ENCODE data around the gene TIPIN. TPM values are rescaled to one million over a fixed set of nuclear protein-coding genes. Genes with fewer than 3 reads are reported as not detected.

Gene TIPIN
- total and polyA plus RNA-seq, 2 of the 8 experiments (the other 6 are each of a cell fraction or from before 2014, with no cell fraction given) = 8.5 to 24.7 TPM

DNA sequence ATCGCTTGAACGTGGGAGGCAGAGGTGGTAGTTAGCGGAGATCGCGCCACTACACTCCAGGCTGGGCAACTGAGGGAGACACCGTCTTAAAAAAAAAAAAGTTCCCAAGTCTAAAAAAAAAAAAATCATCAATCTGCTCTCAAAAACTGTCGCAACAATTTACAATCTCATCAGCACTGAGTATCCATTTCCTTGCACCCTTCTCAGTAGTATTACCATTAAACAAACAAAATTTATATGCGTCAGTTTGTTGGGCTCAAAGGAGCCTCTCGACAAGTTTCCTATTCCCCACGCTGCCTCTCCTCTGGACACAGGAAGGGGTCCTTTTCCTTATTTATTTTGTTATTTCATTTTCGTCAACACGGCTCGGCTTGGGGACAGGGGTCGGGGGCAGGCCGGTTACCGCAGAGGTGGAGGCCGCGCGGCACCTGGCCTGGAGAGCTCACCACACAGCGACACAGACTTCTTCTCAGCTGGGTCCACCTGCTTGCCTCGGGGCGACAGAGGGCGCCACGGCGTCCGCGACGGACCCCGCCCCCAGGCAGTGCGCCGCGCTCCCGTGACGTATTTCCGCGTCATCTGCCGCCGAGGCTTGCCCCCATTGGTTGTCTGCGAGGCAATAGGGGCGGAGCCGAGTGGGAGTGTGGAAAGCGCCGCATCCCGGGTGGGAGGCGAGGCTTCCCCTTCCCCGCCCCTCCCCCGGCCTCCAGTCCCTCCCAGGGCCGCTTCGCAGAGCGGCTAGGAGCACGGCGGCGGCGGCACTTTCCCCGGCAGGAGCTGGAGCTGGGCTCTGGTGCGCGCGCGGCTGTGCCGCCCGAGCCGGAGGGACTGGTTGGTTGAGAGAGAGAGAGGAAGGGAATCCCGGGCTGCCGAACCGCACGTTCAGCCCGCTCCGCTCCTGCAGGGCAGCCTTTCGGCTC, 30.0 kb upstream of the TIPIN start, which contains the start of gene MAP2K1 (continued):
- TF ChIP-seq, protein P1, sequence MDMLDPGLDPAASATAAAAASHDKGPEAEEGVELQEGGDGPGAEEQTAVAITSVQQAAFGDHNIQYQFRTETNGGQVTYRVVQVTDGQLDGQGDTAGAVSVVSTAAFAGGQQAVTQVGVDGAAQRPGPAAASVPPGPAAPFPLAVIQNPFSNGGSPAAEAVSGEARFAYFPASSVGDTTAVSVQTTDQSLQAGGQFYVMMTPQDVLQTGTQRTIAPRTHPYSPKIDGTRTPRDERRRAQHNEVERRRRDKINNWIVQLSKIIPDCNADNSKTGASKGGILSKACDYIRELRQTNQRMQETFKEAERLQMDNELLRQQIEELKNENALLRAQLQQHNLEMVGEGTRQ (IDR thresholded peaks at IDR 0.05; ENCODE audit: low read length) = peak; percentile 69; the same call in 1 of the 2 replicates
- TF ChIP-seq RAD21 (IDR thresholded peaks at IDR 0.05 in 1 of 2, conservative IDR thresholded peaks at IDR 0.05 in 1 of 2; ENCODE audit: low read depth in 2 of 2, low read length in 2 of 2) = peak; percentile 29 to 41
- TF ChIP-seq SIRT6 (IDR thresholded peaks at IDR 0.05; ENCODE audit: low read length) = no peak
- no peak; the same call in 1 of the 2 replicates for TF ChIP-seq SP4 (IDR thresholded peaks at IDR 0.05; ENCODE audit: low read length)
- no peak for TF ChIP-seq SP2 (IDR thresholded peaks at IDR 0.05; ENCODE audit: low read length)
- TF ChIP-seq YY1 (IDR thresholded peaks at IDR 0.05; ENCODE audit: low read depth, low read length) = peak; percentile 45; the same call in 1 of the 2 replicates
- TF ChIP-seq JUND (IDR thresholded peaks at IDR 0.05; ENCODE audit: low read length) = 0 out of 2 replicates have a peak, but pooled peaks have one; percentile 21
- TF ChIP-seq, protein P2, sequence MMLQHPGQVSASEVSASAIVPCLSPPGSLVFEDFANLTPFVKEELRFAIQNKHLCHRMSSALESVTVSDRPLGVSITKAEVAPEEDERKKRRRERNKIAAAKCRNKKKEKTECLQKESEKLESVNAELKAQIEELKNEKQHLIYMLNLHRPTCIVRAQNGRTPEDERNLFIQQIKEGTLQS (IDR thresholded peaks at IDR 0.05; ENCODE audit: insufficient read depth, low read depth, low read length) = peak; percentile 88
- TF ChIP-seq, protein P3, sequence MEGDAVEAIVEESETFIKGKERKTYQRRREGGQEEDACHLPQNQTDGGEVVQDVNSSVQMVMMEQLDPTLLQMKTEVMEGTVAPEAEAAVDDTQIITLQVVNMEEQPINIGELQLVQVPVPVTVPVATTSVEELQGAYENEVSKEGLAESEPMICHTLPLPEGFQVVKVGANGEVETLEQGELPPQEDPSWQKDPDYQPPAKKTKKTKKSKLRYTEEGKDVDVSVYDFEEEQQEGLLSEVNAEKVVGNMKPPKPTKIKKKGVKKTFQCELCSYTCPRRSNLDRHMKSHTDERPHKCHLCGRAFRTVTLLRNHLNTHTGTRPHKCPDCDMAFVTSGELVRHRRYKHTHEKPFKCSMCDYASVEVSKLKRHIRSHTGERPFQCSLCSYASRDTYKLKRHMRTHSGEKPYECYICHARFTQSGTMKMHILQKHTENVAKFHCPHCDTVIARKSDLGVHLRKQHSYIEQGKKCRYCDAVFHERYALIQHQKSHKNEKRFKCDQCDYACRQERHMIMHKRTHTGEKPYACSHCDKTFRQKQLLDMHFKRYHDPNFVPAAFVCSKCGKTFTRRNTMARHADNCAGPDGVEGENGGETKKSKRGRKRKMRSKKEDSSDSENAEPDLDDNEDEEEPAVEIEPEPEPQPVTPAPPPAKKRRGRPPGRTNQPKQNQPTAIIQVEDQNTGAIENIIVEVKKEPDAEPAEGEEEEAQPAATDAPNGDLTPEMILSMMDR (IDR thresholded peaks at IDR 0.05; ENCODE audit: control extremely low read depth in 1 of 3, insufficient read depth in 1 of 3, low read depth in 1 of 3, low read length in 3 of 3) = peak; percentile 54 to 77 (median 71)
- TF ChIP-seq SP1 (IDR thresholded peaks at IDR 0.05; ENCODE audit: low read depth, low read length) = peak; percentile 87; the same call in 1 of the 2 replicates
- TF ChIP-seq GABPA (IDR thresholded peaks at IDR 0.05; ENCODE audit: borderline replicate concordance, insufficient read depth, low read length) = no peak; the same call in 1 of the 2 replicates
- TF ChIP-seq CHD2 (IDR thresholded peaks at IDR 0.05; ENCODE audit: low read length) = peak; percentile 60
- no peak for TF ChIP-seq EZH2 (IDR thresholded peaks at IDR 0.05; ENCODE audit: low read depth, low read length, severe bottlenecking)
- TF ChIP-seq SIN3A (conservative IDR thresholded peaks at IDR 0.05 in 1 of 2, IDR thresholded peaks at IDR 0.05 in 1 of 2; ENCODE audit: low read depth in 1 of 2, low read length in 2 of 2) = peak in 1 of 2 experiments; percentile 89; a peak in 2 of 4 replicates
- peak; percentile 80; the same call in 1 of the 2 replicates for TF ChIP-seq TAF1 (IDR thresholded peaks at IDR 0.05; ENCODE audit: low read depth, low read length)
- TF ChIP-seq SRF (IDR thresholded peaks at IDR 0.05; ENCODE audit: low read depth, low read length) = peak; percentile 53
- no peak; the same call in 1 of the 2 replicates for TF ChIP-seq RBBP5 (IDR thresholded peaks at IDR 0.05; ENCODE audit: borderline replicate concordance, low read depth, low read length)
- TF ChIP-seq, protein P4, sequence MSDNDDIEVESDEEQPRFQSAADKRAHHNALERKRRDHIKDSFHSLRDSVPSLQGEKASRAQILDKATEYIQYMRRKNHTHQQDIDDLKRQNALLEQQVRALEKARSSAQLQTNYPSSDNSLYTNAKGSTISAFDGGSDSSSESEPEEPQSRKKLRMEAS (IDR thresholded peaks at IDR 0.05) = peak; percentile 94
